HUES64 (cell line): Measurements from ENCODE around the gene CLK2.
"Not testable (repeated sequence)": the region's sequence is repeated elsewhere in the genome, so short reads cannot be mapped to it uniquely, and the experiment has no call there.

ENCODE experiments used
- H3K27ac ChIP-seq: 2 replicates; pipeline ENCODE4 v1.7.0; 2013; ENCODE audit warnings: low read depth, low read length, inconsistent platforms
- H3K27me3 ChIP-seq: 2 replicates; pipeline ENCODE4 v1.6.1; 2013; ENCODE audit warnings: mild to moderate bottlenecking, low read length; ENCODE audit not compliant: insufficient read depth
- H3K36me3 ChIP-seq: 2 replicates; pipeline ENCODE4 v1.6.1; 2013; ENCODE audit warnings: mild to moderate bottlenecking, low read length; ENCODE audit not compliant: insufficient read depth
- H3K4me1 ChIP-seq: 2 replicates; pipeline ENCODE4 v1.6.1; 2013; ENCODE audit warnings: mild to moderate bottlenecking, low read length, moderate library complexity; ENCODE audit not compliant: insufficient read depth
- H3K4me3 ChIP-seq: 2 replicates; pipeline ENCODE4 v1.5.1; 2013; ENCODE audit warnings: mild to moderate bottlenecking, low read length, moderate library complexity
- H3K9ac ChIP-seq: 2 replicates; pipeline ENCODE4 v1.6.1; 2013; ENCODE audit warnings: mild to moderate bottlenecking, low read depth, low read length
- H3K9me3 ChIP-seq: 2 replicates; pipeline ENCODE4 v1.6.1; 2013; ENCODE audit warnings: low read depth, low read length; ENCODE audit not compliant: insufficient read depth
- WGBS: fragments of 150-250, 120-280 bp; methylation state at CpG from one replicate; pipeline ENCODE4 v1.1.7; 2013; ENCODE audit warnings: missing lambda C conversion rate; 5-methylcytosine and 5-hydroxymethylcytosine counted together

Gene CLK2

GRCh38 chr1:155220211-155220965 is 52.9 kb downstream of the CLK2 start:
- H3K9ac ChIP-seq, H3K4me1 ChIP-seq, H3K4me3 ChIP-seq, H3K36me3 ChIP-seq, H3K27ac ChIP-seq, H3K27me3 ChIP-seq, H3K9me3 ChIP-seq: not testable (repeated sequence)
- 91% methylated on average over 10 of the region's 10 CpGs for WGBS

- no peak overlapping the region; the same call in 1 of the 2 replicates for H3K27ac ChIP-seq
- peak overlapping the region; percentile 32; the same call in 1 of the 2 replicates for H3K4me3 ChIP-seq
- no peaks in the 10 kb centered on the region for H3K9me3 ChIP-seq
- H3K4me1 ChIP-seq, result 0 out of 2 replicates have a peak, but pooled peaks cover 5% of the 10 kb centered on the region
- H3K27me3 ChIP-seq, result no peaks in the 10 kb centered on the region
- WGBS, result 60% methylated on average over 1 of the region's 1 CpG
- no peak overlapping the region for H3K9ac ChIP-seq
- H3K36me3 ChIP-seq, result peaks cover 10% of the 10 kb centered on the region; the same call in 1 of the 2 replicates
These were observed 53.7 kb downstream of the CLK2 start for GRCh38 chr1:155219592-155220031.

GRCh38 chr1:155218854-155219591 is 54.3 kb downstream of the CLK2 start:
- WGBS, result 69% methylated on average over 6 of the region's 7 CpGs
- peak overlapping the region; percentile 32 for H3K4me3 ChIP-seq
- no peaks in the 10 kb centered on the region for H3K9me3 ChIP-seq
- 0 out of 2 replicates have a peak, but pooled peaks cover 5% of the 10 kb centered on the region for H3K4me1 ChIP-seq
- peaks cover 9% of the 10 kb centered on the region; the same call in 1 of the 2 replicates for H3K36me3 ChIP-seq
- H3K27ac ChIP-seq, result no peak overlapping the region; the same call in 1 of the 2 replicates
- no peak overlapping the region for H3K9ac ChIP-seq
- H3K27me3 ChIP-seq, result no peaks in the 10 kb centered on the region

- not testable (repeated sequence) for H3K9me3 ChIP-seq, H3K9ac ChIP-seq
- 86% methylated on average over 2 of the region's 10 CpGs for WGBS
These were observed 58.6 kb downstream of the CLK2 start for GRCh38 chr1:155214702-155215101.

More at GRCh38 chr1:155214702-155215101, 58.6 kb downstream of the CLK2 start:
- not testable (repeated sequence) for H3K4me1 ChIP-seq, H3K4me3 ChIP-seq, H3K27ac ChIP-seq, H3K27me3 ChIP-seq
- H3K36me3 ChIP-seq, result peaks cover 11% of the 10 kb centered on the region; the same call in 1 of the 2 replicates
